HG03064 (cell line): ENCODE measurements around the gene UGT1A7.

Experiments
- ATAC-seq: cut with Tn5 transposase; IDR thresholded peaks from one replicate; pipeline ENCODE4 v1.9.1; 2021; ENCODE audit warnings: low read depth; ENCODE audit not compliant: unreplicated experiment

The UGT1A7 gene

DNA sequence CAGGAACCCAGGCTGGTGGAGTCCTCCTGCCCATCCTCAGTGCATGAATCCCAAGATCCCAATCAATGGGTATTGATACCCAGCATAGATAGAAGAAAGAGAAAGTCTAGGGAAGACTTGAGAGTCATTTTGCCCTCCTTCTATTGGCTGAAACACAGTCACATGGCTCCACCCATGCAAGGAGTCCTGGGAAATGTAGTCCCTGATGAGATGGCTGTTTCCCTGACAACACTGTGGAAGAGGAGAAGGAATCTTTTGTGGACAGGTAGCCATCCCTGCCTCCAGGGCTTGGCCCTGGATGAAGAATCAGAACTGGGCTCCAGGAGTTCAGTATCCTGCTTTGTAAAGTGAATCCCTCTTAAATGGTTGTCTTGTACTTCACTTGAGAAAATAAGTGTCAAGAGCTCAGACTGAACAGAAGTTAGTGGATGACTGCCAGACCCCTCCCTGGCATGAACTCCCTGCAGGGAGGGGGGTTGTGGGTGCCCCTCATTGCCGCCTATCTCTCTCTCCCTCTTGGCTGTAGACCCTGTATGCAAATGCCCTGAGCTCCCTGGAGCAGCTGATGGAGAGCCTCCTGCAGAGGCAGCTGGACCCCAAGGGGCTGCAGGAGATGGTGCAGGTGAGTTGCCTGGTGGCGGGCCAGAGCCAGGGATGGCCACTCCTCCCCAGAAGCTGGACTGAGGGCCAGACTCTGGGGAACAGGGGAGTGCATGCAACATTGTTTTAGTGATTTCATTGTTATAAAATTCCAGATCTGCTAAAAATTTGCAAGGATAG lies 132.5 kb downstream of the UGT1A7 start:
- ATAC-seq, result no peak

GRCh38 chr2:233815861-233816260 lies 134.2 kb downstream of the UGT1A7 start:
- no peak for ATAC-seq

GRCh38 chr2:233816334-233816733 lies 134.6 kb downstream of the UGT1A7 start:
- ATAC-seq, result no peak

DNA sequence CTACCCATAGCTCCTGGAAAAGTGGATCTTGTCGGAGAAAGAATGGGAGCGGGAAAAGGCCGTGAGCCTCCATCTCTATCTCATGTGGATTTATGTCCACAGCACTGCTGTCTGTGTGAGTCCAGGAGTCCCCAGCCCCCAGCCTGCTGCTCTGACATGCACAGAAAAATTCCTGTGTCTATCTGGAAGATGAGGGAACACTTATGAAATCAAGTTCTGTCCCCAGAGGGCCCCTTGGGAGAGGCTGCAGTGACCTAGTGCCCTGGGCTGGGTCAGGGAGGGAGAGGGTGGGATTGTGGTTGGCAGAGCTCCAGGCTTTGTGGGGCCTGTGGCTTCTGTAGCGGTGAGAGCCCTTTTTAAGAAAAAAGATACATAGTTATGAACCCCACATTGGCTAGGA lies 135.1 kb downstream of the UGT1A7 start:
- no peak for ATAC-seq

DNA sequence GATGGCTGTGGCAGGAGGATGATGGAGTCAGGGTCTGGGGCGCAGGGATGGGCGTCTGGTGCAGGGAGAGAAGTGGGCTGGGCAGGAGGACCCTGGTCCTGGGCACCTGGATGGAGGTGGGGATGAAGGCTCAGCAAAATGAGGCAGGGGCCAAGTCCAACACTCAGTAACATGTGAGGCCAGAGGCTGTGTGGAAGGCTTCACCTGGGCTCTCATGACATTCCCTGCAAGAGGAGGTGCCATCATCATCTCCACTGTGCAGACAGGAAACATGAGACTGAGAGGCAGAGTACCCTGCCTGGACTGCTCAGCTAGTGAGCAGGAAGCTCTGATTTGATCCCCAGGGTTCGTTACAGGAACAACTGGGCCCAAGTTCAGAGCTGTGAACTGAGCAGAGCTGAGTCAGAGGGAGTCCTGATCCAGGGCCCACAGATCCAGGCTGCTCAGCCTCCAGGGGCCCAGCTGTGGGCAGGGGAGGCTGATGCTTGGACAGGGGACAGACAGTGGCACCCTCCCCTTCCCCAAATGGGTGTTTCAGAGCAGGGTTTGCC lies 135.7 kb downstream of the UGT1A7 start:
- no peak for ATAC-seq

DNA sequence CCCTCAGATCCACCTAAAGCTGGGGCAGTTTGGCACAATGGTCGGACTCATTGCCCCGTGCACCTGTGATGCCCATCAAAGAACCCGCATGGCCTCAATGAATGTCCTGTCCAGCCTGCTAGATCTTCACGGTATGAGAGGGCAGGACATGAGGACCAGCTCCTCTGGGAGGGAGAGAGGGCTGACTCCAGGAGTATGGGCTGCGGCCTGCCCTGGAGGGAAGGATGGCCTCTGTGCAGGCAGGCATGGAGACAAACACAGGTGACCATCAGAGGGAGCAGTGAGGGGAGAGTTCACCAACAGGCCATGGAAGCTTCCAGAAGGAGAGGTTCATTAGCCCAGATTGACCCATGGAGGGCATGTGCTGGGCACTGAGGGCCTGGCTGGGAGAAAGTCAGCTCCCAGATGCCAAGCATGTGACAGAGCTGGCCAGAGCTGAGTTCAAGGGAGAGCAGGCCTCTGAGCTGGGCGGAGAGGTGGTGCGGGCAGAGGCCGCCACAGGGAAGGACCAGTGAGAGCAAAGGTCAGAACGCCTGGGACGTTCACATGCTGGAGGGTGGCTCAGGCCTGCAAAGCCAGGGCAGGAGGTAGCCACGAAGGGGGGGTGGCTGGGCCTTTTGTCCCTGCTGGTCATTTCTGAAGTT lies 136.4 kb downstream of the UGT1A7 start:
- ATAC-seq, result no peak

DNA sequence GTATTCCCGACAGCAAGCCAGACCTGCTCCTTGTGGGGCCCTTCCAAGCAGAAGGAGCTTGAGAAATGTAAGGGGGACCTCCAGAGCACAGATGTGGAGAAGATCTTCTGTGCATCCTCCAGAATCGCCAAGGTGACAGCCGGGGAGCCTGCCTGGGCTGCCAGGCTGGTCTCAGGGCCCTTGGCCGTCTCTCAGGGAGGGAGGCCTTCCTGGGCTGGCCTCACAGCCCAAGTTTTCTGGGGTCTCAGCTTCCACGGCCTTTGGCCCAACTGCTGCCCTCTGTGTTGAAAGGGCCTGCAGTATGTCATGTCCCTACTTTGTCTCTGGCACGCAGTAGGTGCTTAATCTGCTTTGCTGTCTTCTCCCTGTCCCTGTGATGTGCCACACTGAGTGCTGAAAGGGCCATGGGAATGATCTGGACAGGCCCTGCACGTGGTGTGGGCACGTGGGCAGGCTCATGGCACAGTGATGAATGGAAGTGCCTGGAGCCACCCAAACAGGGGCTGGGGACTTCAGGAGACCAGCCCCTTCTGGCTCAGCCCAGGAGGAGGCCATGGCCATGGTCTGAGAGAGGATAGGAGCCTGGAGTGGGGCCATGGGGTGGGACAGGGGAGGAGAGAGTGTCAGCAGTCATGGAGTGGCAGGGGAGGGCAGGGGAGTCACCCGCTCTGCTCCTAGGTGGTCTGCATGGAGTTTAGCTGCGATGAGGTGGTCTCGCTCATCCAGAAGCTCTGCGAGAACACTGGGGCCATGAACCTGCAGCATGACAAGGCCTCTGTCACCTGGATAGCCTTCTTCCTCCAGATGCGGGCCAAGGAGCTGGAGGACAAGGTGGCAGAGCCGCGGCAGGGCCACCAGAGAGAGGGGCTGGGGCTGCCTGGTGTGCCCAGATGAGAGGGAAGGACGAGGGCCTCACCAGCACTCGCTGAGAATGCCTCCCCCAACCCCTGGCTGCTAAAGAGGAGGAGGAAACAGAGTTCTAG lies 137.2 kb downstream of the UGT1A7 start:
- no peak for ATAC-seq

- ATAC-seq, result no peak
Measured at GRCh38 chr2:233819884-233820773, 138.4 kb downstream of the UGT1A7 start.

DNA sequence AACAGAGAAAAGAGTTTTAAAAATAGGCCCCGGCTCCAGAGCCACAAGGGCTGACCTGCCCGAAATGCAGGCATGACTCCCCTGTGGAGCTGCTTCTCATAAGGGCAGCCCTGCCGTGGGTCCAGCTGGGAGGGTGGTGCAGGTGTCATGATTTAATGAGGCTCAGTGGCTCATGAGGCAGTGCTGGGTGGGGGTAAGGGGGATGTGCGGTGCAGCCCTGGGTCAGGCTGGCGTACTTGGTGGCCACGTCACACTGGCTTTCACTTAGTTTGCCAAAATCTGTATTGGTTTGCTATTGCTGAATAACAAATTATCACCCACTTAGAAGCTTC lies 139.0 kb downstream of the UGT1A7 start:
- no peak for ATAC-seq

DNA sequence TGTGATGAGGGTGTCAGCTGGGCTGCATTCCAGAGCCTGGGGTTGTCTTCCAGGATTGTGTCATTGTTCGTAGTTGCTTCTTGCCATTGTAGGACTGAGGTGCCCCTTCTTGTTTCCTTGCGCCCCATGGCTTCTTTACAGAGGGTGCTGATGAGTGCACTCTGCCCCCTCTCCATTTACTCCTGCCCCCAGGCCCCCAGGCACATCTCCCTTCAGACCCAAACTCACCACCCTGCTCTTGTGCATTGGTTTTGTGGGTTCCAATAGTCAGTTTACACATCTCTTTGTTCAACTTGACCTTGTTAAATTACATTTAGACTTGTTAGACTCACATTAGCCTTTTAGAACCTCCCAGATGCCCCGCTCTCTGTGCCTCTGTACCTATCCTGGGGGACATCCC lies 139.5 kb downstream of the UGT1A7 start:
- ATAC-seq, result no peak

DNA sequence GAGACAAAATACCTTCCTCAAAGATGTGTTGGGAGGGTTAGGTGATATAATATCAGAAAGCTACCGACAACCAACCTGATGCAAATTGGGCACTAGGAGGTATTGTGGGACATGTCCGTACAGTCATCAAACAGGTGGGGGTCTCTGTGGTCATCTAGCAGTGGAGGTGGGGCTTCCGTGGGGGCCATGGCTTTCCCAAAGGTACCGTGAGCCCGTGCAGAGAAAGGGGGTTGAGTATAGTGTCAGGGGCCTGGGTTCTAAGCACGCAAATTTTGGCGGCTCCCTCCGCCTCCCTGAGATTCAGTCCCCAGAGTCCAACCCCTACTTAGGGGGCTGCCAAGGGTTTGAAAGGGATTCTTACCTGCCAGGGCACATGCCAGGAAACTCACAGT lies 140.0 kb downstream of the UGT1A7 start:
- no peak for ATAC-seq

- no peak for ATAC-seq
Measured at GRCh38 chr2:233822101-233822771, 140.5 kb downstream of the UGT1A7 start.
